Renal pelvis (tissue), 4 donors: ENCODE measurements around the gene DCLRE1B. TPM values are rescaled to one million over a fixed set of nuclear protein-coding genes. Genes with fewer than 3 reads are reported as not detected.

Experiments
- DNase-seq: peaks from one replicate; pipeline ENCODE4 v3.0.0-alpha.2; 2013
- polyA plus RNA-seq, 3 donors: library from polyadenylated mRNA; unstranded; fragments of 120-200 nt; gene quantifications; one replicate each; pipeline ENCODE4 v1.2.1, GENCODE V29; 2013; ENCODE audit not compliant: insufficient read length in 3 of 3

The DCLRE1B gene
- polyA plus RNA-seq, 3 donors, result 11.3 to 13.1 (median 11.3) TPM

DNA sequence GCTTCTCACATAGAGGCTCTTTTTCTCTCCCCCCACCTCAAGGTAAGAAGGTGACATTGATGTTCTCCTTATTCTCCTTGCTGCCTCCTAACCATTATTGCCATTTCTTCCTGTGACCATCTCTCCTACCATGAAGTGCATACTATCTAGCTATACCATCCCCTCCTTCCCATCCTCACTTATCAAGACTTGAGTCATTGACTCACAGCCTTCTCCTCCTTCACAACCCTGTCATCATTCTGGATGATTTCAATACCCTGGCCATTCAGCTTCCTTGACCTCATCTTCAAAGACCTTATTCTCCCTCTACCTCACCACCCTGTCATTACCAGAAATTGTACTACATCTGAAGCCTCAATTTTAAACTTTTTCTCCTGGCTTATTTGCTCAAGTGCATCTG, 13.1 kb downstream of the DCLRE1B start:
- DNase-seq, result no peak

DNA sequence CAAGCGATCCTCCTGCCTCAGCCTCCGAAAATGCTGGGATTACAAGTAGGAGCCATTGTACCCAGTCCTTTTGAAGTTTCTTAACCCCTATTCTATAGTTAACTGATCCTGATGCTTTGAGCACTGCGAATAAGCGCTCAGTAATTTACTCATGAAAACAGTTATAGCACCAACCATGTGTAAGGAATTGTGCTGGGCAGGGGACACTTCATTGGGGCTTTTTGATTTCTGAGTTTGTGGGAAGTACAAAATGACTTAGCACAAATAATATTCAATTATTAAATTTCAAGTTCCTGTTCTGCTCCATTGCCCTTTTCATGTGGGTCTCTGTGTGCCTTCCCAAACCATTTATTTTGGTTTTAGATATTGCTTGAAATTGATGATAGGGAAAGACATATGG, 17.8 kb downstream of the DCLRE1B start:
- DNase-seq, result no peak

DNA sequence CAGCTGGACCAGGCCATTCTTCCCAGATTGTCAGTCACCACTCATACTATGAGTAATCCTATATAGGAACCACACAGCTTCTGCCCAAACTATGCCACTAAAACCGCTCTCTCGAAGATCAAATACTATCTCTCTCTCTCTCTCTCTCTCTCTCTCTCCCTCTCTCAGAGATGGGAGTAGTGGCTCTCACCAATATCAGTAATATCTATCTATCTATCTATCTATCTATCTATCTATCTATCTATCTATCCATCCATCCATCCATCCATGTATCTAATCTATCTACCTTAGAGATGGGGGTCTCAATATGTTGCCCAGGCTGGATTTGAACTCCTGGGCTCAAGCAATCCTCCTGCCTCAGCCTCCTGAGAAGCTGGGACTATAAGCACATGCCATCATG, 19.3 kb downstream of the DCLRE1B start:
- no peak for DNase-seq

DNA sequence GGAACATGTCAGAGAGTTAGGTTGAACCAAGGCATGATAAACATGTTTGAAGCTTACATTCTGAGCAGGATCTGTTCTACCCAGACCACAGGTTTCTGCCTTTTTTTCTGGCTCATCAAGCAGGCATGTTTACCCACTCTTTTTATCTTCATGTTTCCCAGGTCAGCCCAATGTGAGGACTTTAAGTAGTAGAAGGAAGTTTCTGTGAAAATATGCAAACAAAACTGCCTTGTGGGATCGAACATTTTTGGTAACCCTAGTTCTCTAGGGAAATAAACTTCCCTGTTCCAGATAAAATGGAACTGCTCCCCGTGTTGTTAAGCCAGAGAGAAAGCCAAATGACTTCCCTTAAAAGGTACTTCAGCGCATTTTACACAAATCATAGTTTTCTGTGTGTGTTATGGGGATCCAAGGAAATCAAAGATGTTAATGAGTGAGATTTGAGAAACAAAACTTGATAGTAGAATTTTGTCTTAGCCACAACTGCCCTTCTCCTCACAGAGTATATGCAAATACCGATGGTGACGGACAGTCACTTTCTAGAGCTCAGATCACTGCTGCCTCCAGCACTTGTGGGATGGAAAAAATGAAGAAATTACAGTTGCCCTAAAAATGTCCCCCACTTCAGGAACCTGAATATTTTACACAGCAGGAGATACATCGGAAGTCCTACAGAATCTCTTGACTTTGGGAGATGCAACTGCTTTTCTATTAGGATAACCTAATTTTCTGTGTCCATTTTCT, 23.2 kb downstream of the DCLRE1B start:
- DNase-seq, result peak; percentile 23

DNA sequence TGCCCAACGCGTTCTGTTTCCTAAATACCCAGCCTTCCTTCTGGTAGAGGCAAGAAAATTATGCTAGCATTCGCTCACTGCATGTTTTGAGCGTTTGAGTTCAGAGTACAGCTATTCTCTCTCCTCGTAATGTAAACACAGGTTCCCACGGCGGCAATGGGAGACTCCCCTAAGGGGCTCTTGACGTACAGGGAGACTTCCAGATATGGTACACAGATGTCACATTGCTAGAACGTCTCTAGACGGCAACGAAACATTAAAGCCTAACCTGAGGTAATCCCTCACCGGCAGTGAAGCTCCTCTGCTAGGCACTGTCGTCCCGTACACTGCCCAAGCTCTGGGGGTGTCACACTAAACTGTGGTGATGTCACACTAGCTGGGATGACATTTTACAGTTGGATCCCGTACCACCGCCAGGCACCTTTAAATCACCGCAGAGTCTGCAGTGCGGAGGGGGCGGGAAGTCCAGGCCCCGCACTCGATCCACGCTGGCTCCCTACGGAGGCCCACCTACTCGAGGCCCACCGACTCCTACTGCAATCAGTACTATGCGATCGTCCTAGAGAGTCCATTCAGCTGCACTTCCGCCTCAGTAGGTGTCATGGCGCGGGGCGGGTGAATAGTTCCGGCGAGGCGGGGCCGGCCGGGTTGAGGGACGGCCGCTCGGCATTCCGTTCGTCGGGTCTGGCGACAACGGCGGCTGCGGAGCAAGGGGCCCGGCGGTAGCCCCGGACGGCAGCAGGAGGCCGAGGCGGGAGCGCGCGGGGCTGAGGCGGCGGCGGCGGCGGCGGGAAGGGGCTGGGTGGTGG, 24.0 kb downstream of the DCLRE1B start, which contains the start of gene HIPK1:
HIPK1 (plus strand) TSS at position 384 of the 809 bp plus-strand sequence.
- peak; percentile 94 for DNase-seq

DNA sequence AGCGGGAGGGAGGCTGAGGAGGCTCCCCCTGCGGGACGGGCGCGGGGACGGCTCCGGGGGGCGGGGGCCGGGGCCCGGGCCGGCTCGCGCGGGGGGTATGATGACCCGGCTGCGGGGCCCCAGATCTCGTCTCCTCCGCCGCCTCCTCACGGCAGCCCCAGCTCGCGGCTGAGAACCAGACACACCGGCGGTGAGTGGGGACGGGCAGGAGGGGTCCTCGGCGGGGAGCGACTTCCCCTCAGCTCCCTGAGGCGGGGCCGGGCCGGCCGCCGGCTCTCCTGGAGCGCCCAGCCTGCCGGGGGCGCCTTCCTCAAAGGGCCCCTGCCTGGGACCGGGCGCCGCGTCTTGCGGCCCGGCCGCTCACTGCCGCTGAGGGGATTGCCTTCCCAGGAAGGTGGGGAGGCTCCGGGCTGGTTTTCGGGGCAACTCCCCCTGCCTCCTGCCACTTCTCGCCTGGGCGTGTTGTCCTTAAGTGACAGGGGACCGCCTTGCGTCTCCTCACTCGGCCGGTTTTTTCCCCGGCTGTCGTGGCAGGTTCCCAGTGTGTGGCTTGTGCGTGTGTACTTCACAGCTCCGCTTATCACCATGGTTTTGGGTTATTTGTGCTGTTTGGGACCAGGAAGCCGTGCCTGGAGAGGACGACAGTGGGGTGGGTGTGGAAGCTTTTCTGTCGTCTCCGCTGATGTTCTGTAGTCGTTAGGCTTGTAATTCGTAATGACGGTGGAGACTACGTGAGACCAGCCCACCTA, 24.8 kb downstream of the DCLRE1B start:
- peak; percentile 44 for DNase-seq

DNA sequence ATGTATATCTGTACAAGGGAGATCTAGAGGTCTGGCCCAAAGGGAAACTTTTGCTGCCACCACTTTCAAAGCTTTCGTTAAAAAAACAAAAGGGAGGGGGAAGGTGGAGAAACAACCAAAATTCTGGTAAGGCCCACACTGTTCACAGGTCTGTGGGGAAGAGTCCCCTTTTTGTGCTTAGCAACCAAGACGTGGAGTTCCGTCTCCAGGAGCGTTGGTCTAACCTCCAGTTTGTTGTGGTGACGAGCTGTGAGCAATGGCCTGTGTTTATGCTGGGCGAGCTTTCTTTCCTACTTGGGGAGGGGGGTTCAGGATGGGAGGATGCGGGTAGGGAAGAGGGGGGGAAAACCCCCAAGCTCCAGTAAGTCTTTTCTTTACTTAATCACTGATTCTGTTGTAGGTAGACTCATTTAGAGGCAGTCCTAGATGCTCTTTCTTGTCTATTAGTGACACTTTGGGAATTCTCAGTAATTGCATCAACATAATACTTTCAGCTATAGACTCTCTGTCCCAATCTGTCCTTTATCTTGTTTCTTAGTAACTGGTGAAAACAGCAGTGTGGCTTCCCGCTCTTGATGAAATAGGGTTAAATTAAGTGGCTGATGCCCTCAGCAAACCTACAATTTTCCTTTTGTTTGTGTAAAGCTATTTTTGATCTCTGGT, 25.5 kb downstream of the DCLRE1B start:
- DNase-seq, result peak; percentile 56

DNA sequence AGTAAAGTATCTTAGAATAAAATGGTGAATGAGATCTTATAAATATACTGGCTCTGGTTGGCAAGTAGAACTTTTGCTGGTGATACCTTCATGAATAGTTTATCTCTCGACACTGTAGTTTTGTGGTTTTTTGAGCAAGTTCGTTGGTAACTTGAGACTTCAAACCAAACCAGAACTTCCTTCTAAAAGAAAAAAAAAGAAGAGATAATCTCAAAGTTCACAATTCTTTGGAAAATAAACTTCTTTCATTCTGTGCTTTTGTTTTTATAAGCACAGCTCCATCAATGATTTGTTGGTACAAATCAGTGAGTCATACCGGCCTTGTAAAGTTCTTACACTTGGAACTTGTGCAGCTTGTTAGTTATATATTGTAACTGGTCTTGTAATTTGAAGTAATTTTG, 26.3 kb downstream of the DCLRE1B start:
- no peak for DNase-seq

DNA sequence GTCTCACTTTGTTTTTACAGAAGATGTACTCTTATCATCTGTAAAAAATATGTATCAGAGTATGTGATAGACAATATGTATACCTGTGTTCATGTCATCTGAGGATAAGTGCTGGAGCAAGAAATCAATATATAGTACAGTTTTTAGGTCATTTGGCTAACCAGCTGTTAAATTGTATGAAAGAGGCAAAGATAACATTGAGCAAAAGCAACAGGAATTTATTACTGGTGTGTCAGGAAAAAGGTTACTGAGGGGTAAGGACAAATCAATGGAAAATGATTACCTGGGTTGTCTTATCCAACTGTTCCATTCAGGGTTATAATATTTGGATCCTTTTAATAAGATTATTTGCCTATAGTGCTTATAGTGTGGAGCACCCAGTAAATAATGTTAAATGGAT, 28.9 kb downstream of the DCLRE1B start:
- DNase-seq, result no peak

DNA sequence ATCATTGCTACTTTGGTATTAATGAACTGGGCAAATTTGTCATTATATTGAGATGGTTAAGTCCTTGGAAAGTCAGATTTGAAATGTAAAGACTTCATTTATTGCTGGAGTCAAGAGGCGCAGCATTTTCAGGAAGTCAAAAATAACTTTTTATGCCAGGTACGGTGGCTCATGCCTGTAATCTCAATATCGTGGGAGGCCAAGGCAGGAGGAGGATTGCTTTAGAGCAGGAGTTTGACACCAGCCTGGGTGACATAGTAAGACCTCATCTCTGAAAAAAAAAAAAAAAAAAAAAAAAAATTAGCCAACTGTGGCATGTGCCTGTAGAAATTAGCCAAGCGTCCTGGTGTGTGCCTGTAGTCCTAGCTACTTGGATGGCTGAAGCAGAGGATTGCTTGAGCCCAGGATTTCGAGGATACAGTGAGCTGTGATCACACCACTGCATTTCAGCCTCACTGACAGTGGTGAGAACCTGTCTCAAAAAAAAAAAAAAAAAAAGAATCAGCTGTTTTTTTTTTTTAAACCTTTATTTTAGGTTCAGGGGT, 29.5 kb downstream of the DCLRE1B start:
- no peak for DNase-seq

DNA sequence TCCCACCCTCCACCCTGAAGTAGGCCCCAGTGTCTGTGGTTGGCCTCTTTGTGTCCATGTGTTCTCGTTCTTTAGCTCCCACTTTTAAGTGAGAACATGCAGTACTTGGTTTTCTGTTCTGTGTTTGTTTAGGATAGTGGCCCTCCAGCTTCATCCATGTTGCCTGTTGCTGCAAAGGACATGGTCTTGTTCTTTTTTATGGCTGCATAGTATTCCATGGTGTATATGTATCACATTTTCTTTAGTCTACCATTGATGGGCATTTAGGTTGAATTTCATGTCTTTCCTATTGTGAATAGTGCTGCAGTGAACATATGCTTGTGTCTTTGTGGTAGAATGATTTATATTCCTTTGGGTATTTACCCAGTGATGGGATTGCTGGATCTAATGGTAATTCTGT, 30.1 kb downstream of the DCLRE1B start:
- no peak for DNase-seq

DNA sequence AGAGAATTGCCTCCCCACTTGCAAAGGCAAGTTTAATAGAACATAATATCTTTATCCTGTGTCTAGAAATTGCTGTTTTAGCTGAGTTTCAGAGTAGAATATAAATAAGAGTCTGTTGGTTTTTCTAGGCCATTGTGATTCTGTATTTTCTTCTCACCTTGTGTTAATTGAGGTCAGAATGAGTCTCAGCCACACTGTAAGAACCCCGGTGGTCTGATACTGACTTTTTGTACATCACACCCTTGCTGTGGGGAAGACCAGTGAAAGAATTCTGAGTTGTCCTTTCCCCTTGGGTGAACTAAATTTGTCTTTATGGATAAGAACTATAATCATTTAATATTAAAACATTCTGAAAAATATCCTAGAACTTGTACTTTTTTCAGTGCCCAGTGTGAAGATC, 30.8 kb downstream of the DCLRE1B start:
- no peak for DNase-seq

DNA sequence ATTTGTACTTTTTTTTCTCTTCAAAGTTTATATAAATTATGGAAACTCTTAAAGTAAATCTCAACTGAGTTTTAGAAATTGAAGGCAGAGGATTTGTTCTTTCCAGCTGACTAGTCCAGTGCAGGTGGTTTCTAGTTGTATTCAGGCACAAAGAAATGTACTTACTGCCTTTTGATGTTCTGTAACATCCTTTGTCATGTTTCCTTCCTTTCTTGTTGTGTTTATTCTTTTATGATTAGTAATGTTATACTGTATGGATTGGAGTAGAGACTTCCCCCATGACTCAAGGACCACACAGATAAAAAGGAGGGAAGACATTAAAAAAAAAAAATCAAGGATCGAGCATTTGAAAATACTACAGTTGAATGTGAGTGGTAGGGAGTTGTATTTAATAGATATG, 32.0 kb downstream of the DCLRE1B start:
- no peak for DNase-seq

DNA sequence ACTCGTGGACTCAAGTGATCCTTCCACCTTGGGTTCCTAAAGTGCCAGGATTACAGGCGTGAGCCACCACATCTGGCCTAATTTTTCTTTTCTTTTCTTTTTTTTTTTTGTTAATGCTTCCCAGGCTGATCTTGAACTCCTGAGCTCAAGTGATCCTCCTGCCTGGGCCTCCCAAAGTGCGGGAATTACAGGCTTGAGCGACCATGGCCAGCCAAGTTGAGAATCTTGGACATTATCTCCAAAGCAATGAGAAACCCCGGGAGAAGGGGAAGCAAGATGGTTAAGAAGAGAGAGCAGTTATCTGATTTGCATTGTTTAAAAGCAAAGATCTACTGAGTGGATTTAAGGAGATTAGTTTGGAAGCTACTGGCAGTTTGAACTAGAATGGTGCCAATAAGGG, 33.1 kb downstream of the DCLRE1B start:
- no peak for DNase-seq

DNA sequence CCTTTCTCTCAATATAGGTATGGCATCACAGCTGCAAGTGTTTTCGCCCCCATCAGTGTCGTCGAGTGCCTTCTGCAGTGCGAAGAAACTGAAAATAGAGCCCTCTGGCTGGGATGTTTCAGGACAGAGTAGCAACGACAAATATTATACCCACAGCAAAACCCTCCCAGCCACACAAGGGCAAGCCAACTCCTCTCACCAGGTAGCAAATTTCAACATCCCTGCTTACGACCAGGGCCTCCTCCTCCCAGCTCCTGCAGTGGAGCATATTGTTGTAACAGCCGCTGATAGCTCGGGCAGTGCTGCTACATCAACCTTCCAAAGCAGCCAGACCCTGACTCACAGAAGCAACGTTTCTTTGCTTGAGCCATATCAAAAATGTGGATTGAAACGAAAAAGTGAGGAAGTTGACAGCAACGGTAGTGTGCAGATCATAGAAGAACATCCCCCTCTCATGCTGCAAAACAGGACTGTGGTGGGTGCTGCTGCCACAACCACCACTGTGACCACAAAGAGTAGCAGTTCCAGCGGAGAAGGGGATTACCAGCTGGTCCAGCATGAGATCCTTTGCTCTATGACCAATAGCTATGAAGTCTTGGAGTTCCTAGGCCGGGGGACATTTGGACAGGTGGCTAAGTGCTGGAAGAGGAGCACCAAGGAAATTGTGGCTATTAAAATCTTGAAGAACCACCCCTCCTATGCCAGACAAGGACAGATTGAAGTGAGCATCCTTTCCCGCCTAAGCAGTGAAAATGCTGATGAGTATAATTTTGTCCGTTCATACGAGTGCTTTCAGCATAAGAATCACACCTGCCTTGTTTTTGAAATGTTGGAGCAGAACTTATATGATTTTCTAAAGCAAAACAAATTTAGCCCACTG, 35.5 kb downstream of the DCLRE1B start:
- DNase-seq, result no peak

DNA sequence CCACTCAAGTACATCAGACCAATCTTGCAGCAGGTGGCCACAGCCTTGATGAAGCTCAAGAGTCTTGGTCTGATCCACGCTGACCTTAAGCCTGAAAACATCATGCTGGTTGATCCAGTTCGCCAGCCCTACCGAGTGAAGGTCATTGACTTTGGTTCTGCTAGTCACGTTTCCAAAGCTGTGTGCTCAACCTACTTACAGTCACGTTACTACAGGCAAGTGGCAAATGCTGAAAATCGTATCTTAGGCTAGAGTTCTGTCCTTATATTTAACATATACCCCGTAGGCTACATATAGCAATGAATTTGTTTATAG, 36.1 kb downstream of the DCLRE1B start:
- no peak for DNase-seq

DNA sequence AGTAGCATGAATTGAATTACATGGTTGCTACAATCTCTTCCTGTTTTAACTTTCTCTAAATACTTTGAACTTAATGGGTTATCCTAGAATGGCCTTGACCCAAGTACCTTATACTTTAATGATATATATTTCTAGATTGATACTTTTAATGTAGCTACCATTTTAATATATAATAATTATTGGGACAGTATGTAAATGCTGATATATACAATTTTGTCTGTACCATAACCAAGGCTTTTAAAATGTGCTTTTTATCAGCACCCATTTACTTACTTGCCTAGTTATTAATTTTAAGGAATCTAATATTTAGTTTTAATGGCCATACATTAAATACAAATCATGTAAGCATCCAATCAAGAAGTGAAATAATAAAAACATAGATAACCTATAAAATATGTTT, 37.4 kb downstream of the DCLRE1B start:
- no peak for DNase-seq

DNA sequence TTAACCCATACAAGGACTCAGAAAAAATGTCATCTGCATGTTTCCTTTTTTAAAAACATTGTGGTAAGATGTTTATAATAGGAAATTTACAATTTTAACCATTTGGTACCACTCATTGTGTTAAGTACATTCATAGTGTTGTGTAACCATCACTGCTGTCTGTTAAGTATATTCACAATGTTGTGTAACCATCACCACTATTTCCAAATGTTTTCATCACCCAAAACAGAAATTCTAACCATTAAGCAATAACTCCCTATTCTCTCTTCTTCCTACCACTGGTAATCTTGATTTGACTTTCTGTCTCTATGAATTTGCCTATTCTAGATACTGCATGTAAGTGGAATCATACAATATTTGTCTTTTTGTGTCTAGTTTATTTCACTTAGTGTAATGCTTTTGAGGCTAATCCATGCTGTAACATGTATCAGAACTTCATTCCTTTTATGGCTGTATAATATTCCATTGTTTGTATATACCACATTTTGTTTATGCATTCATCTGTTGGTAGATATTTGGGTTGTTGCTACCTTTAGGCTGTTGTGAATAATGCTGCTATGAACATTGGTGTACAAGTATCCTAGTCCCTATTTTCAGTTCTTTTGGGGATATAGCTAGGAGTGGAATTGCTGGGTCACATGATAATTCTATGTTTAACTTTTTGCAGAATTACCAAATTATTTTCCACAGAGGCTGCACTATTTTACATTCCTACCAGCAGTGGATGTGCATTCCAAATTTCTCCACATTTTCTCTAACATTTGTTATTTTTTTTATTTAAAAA, 38.1 kb downstream of the DCLRE1B start:
- no peak for DNase-seq

DNA sequence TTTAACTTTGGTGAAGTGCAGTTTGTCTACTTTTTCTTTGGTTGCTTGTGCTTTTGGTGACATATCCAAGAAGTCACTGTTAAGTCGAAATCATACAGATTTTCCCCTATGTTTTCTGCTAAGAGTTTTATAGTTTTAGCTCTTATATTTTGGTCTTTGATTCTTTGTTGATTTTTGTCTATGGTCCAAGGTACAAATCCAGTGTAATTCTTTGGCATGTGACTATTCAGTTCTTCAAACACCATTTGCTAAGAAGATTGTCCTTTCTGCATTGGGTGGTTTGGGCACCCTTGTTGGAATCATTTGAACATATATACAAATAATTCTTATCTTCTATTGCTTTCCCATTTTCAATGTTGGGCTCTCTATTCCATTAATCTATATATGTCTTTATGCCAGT, 40.2 kb downstream of the DCLRE1B start:
- DNase-seq, result no peak

DNA sequence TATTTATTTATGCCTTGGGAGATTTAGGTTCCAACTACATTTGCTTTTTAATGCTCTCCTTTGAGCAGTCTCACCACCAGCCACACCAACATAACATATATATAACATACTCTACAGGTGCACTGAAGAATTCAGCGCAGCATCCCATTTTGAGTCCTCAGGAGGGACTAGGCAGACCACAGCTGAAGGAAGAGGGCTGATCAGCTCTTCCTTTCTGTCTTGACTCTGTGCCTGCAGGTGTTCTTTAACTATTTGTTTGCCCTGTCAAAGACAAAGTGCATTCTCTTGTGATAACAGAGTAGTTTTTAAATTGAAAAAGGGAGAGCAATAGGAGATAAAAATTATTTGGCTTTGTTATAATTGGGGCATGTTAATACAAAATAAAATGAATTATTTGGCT, 41.0 kb downstream of the DCLRE1B start:
- DNase-seq, result no peak
